Hematopoietic multipotent progenitor cell treated with erythropoietin and hydrocortisone succinate and interleukin-3 and kit ligand, for 8 days (in vitro differentiated cells): Measurements from ENCODE around the gene SOS1.
"Not testable (repeated sequence)": the region's sequence is repeated elsewhere in the genome, so short reads cannot be mapped to it uniquely, and the experiment has no call there.

Experiments
- DNase-seq: peaks from one replicate; pipeline ENCODE4 v3.0.0-alpha.2; 2015

Gene SOS1

GRCh38 chr2:39138187-39138836 lies 17.5 kb upstream of the SOS1 start:
- not testable (repeated sequence) for DNase-seq

GRCh38 chr2:39136799-39137198 lies 15.9 kb upstream of the SOS1 start:
- no peak for DNase-seq

- peak; percentile 70 for DNase-seq
These were observed 14.9 kb upstream of the SOS1 start for GRCh38 chr2:39135690-39136259.

GRCh38 chr2:39133215-39133851 lies 12.5 kb upstream of the SOS1 start:
- DNase-seq: no peak

GRCh38 chr2:39128919-39129391 lies 8.1 kb upstream of the SOS1 start:
- no peak for DNase-seq

GRCh38 chr2:39127973-39128372 lies 7.1 kb upstream of the SOS1 start:
- DNase-seq: peak; percentile 76

- no peak for DNase-seq
These were observed 3.9 kb upstream of the SOS1 start for GRCh38 chr2:39124746-39125057.

- DNase-seq: peak; percentile 97
These were observed 3.3 kb upstream of the SOS1 start for GRCh38 chr2:39124000-39124745.

GRCh38 chr2:39123436-39123999 lies 2.7 kb upstream of the SOS1 start:
- DNase-seq: no peak

- DNase-seq: peak; percentile 87
These were observed 742 bp upstream of the SOS1 start for GRCh38 chr2:39121523-39122063.

- DNase-seq: no peak
These were observed 405 bp downstream of the SOS1 start for GRCh38 chr2:39120521-39120770.

- DNase-seq: peak; percentile 53
These were observed 925 bp downstream of the SOS1 start for GRCh38 chr2:39119732-39120520.

GRCh38 chr2:39118786-39119499 lies 1.9 kb downstream of the SOS1 start:
- DNase-seq: no peak

GRCh38 chr2:39115556-39115955 lies 5.3 kb downstream of the SOS1 start:
- no peak for DNase-seq

GRCh38 chr2:39114771-39115170 lies 6.1 kb downstream of the SOS1 start:
- no peak for DNase-seq

GRCh38 chr2:39109537-39109936 lies 11.3 kb downstream of the SOS1 start:
- peak; percentile 53 for DNase-seq

GRCh38 chr2:39108377-39108776 lies 12.5 kb downstream of the SOS1 start:
- no peak for DNase-seq

- no peak for DNase-seq
These were observed 13.1 kb downstream of the SOS1 start for GRCh38 chr2:39107724-39108273.

GRCh38 chr2:39107156-39107555 lies 13.7 kb downstream of the SOS1 start:
- no peak for DNase-seq

GRCh38 chr2:39099870-39100728 lies 20.8 kb downstream of the SOS1 start:
- DNase-seq: no peak
